Brain microvascular endothelial cell (primary cell): ENCODE results near the gene PLEKHJ1.

Experiments used
- DNase-seq: peaks from one replicate; pipeline ENCODE4 v3.0.0-alpha.2; 2020
- H3K27ac ChIP-seq: fragments of 250-450 bp; sonication (Bioruptor Pico); 2 replicates; pipeline ENCODE4 v1.5.1; 2020; ENCODE audit warnings: mild to moderate bottlenecking, moderate library complexity
- H3K27me3 ChIP-seq: fragments of 250-450 bp; sonication (Bioruptor Pico); replicated peaks from 2 replicates; pipeline ENCODE4 v1.5.1; 2020; ENCODE audit warnings: mild to moderate bottlenecking
- H3K36me3 ChIP-seq: fragments of 250-450 bp; sonication (Bioruptor Pico); replicated peaks from 2 replicates; pipeline ENCODE4 v1.5.1; 2020; ENCODE audit warnings: mild to moderate bottlenecking
- H3K4me3 ChIP-seq: 2 replicates; pipeline ENCODE4 v1.5.1; 2011; ENCODE audit warnings: low read depth, mild to moderate bottlenecking, control low read depth, low read length, moderate library complexity
- CTCF ChIP-seq: IDR thresholded peaks from 2 replicates; pipeline ENCODE4 v1.5.1; 2011; ENCODE audit warnings: low read depth, mild to moderate bottlenecking, moderate library complexity, low read length, control low read depth, inconsistent platforms; ENCODE audit errors: missing control alignments
- in situ Hi-C: cut with HindIII; loops from 2 replicates; pipeline ENCODE4 v1.10.0; 2017; ENCODE audit warnings: low sequenced_read_pairs, low pct_ligation_motif_present

PLEKHJ1 gene

GRCh38 chr19:2191456-2192310, 44.4 kb downstream of the PLEKHJ1 start:
- DNase-seq: no peak
- in situ Hi-C loops: no loop called here
- no peak for TF ChIP-seq CTCF
- no peaks in the 10 kb centered on the region for H3K27me3 ChIP-seq
- no peak overlapping the region for H3K27ac ChIP-seq
- H3K36me3 ChIP-seq: peaks cover 38% of the 10 kb centered on the region
- no peak overlapping the region for H3K4me3 ChIP-seq

- no peak for TF ChIP-seq CTCF
These were observed 45.2 kb downstream of the PLEKHJ1 start for GRCh38 chr19:2190848-2191455.

GRCh38 chr19:2189880-2190279, 46.2 kb downstream of the PLEKHJ1 start:
- Histone ChIP-seq H3K4me3 (no peak overlapping the region), H3K27ac (no peak overlapping the region), H3K36me3 (peaks cover 23% of the 10 kb centered on the region), H3K27me3 (no peaks in the 10 kb centered on the region)
- DNase-seq: no peak
- in situ Hi-C loops: no loop called here
- TF ChIP-seq CTCF: no peak

More at GRCh38 chr19:2190848-2191455, 45.2 kb downstream of the PLEKHJ1 start:
- no peak for DNase-seq
- H3K27ac ChIP-seq: no peak overlapping the region
- H3K4me3 ChIP-seq: no peak overlapping the region
- H3K36me3 ChIP-seq: peaks cover 32% of the 10 kb centered on the region
- H3K27me3 ChIP-seq: no peaks in the 10 kb centered on the region
- in situ Hi-C loops: no loop called here

- TF ChIP-seq CTCF: no peak
- Histone ChIP-seq H3K4me3 (no peak overlapping the region), H3K27ac (no peak overlapping the region), H3K36me3 (peaks cover 21% of the 10 kb centered on the region), H3K27me3 (no peaks in the 10 kb centered on the region)
- peak; percentile 54 for DNase-seq
- in situ Hi-C loops: no loop called here
These were observed 47.3 kb downstream of the PLEKHJ1 start for GRCh38 chr19:2188708-2189385.

GRCh38 chr19:2187159-2187558, 49.0 kb downstream of the PLEKHJ1 start:
- TF ChIP-seq CTCF: no peak
- Histone ChIP-seq H3K27ac (no peak overlapping the region), H3K27me3 (no peaks in the 10 kb centered on the region), H3K4me3 (no peak overlapping the region), H3K36me3 (peaks cover 18% of the 10 kb centered on the region)
- in situ Hi-C loops: no loop called here
- DNase-seq: no peak
